SK-N-MC (cell line): Measurements from ENCODE around the gene TUB.

Experiments
- EZH2 ChIP-seq: fragments of 200-600 bp; sonication (generic); IDR thresholded peaks from one replicate; pipeline ENCODE4 v1.6.1; 2017; ENCODE audit warnings: antibody characterized with exemption
- FOXP2 ChIP-seq: optimal IDR thresholded peaks from 2 replicates; pipeline ENCODE3; 2011; ENCODE audit warnings: mild to moderate bottlenecking, moderate library complexity; ENCODE audit not compliant: insufficient read depth; ENCODE audit errors: extremely low read length, control extremely low read depth
- POLR2AphosphoS5 ChIP-seq: IDR thresholded peaks from 2 replicates; pipeline ENCODE4 v1.6.1; 2012; ENCODE audit warnings: mild to moderate bottlenecking, low read depth, low read length, borderline replicate concordance

GRCh38 chr11:8101421-8101820, 20.4 kb downstream of the TUB start:
- TF ChIP-seq EZH2 (no peak), FOXP2 (no peak), POLR2AphosphoS5 (no peak)
